Liver (tissue), 9 donors: ENCODE results near the gene TBL1XR1. TPM values are rescaled to one million over a fixed set of nuclear protein-coding genes. Genes with fewer than 3 reads are reported as not detected.
A peak's percentile ranks its signal among the peaks of the same experiment; 100 is the strongest.

ENCODE experiments used
- DNase-seq: peaks from one replicate; pipeline ENCODE4 v3.0.0-alpha.2; 2017; ENCODE audit warnings: low spot score
- H3K27ac ChIP-seq, 2 donors: one replicate each; pipeline ENCODE4 v1.7.0; 2013; ENCODE audit warnings: inconsistent platforms in 2 of 2, low read length in 2 of 2, control low read depth in 1 of 2, low read depth in 1 of 2, mild to moderate bottlenecking in 1 of 2
- H3K27me3 ChIP-seq, 4 donors: one replicate each; pipeline versions ENCODE4 v1.6.1 to v1.7.0; 2013; ENCODE audit warnings: low read length in 3 of 4, inconsistent platforms in 1 of 4, mild to moderate bottlenecking in 1 of 4, moderate library complexity in 1 of 4; ENCODE audit not compliant: control insufficient read depth in 4 of 4, insufficient read depth in 4 of 4
- H3K36me3 ChIP-seq, 4 donors: one replicate each; pipeline versions ENCODE4 v1.6.1 to v1.7.0; 2013; ENCODE audit warnings: low read length in 3 of 4, mild to moderate bottlenecking in 3 of 4, low read depth in 1 of 4, moderate library complexity in 1 of 4; ENCODE audit not compliant: control insufficient read depth in 4 of 4, insufficient read depth in 3 of 4
- H3K4me1 ChIP-seq, 4 donors: one replicate each; pipeline versions ENCODE4 v1.6.1 to v1.7.0; 2013; ENCODE audit warnings: low read length in 3 of 4, mild to moderate bottlenecking in 3 of 4, moderate library complexity in 1 of 4; ENCODE audit not compliant: control insufficient read depth in 4 of 4, insufficient read depth in 4 of 4
- H3K4me3 ChIP-seq, 3 donors: one replicate each; pipeline versions ENCODE4 v1.6.1 to v1.7.0; 2013; ENCODE audit warnings: low read length in 3 of 3, control low read depth in 1 of 3, low read depth in 1 of 3, mild to moderate bottlenecking in 1 of 3
- H3K9ac ChIP-seq, 2 donors: one replicate each; pipeline ENCODE4 v1.7.0; 2013; ENCODE audit warnings: low read length in 2 of 2, mild to moderate bottlenecking in 2 of 2, moderate library complexity in 2 of 2, control low read depth in 1 of 2, low read depth in 1 of 2
- H3K9me3 ChIP-seq, 4 donors: one replicate each; pipeline versions ENCODE4 v1.6.1 to v1.7.0; 2013; ENCODE audit warnings: low read length in 3 of 4; ENCODE audit not compliant: control insufficient read depth in 4 of 4
- FOXA1 ChIP-seq: IDR thresholded peaks from 2 replicates; pipeline ENCODE4 v1.6.1; 2016; ENCODE audit warnings: antibody characterized with exemption
- GABPA ChIP-seq, 2 donors: IDR thresholded peaks in 1 of 2; conservative IDR thresholded peaks in 1 of 2; 2 replicates each; pipeline ENCODE4 v1.6.1; 2016; ENCODE audit warnings: antibody characterized with exemption in 2 of 2, mild to moderate bottlenecking in 1 of 2, moderate library complexity in 1 of 2
- JUND ChIP-seq, 2 donors: IDR thresholded peaks; 2 replicates each; pipeline ENCODE4 v1.6.1; 2016; ENCODE audit warnings: antibody characterized with exemption in 2 of 2
- NR2F2 ChIP-seq: IDR thresholded peaks from 2 replicates; pipeline ENCODE4 v1.6.1; 2016; ENCODE audit warnings: antibody characterized with exemption
- SP1 ChIP-seq: IDR thresholded peaks from 2 replicates; pipeline ENCODE4 v1.6.1; 2018; ENCODE audit warnings: antibody characterized with exemption, mild to moderate bottlenecking
- WGBS: extraction: QIAGEN DNeasy Blood & Tissue Kit; methylation state at CpG from one replicate; pipeline ENCODE4 v1.1.7; 2013; 5-methylcytosine and 5-hydroxymethylcytosine counted together
- polyA plus RNA-seq, 2 donors: library from polyadenylated mRNA; stranded (reverse) in 1 of 2; unstranded in 1 of 2; fragments of 200-250 nt in 1 of 2; fragments of >200 nt in 1 of 2; fragmentation: Nextera tagmentation in 1 of 2; extraction: Ambion mirVana in 1 of 2; gene quantifications; one replicate each; pipeline versions ENCODE4 v1.2.1 to v1.2.3, GENCODE V29; 2013 to 2015
- total RNA-seq, 2 donors: library from RNA; depleted of rRNA; stranded (reverse); fragments of >200 nt; gene quantifications; one replicate each; pipeline ENCODE4 v1.2.3, GENCODE V29; 2014
- TF ChIP-seq, protein P1 (sequence below): IDR thresholded peaks from 2 replicates; pipeline ENCODE4 v1.6.1; 2016; ENCODE audit warnings: antibody characterized with exemption
- TF ChIP-seq, protein P2 (sequence below): IDR thresholded peaks from 2 replicates; pipeline ENCODE4 v1.6.1; 2016; ENCODE audit warnings: antibody characterized with exemption, mild to moderate bottlenecking
- donor health status: healthy.
- donor health status: healthy.
- donor health status: healthy.
- donor health status: healthy.
- donor health status: healthy.

Gene TBL1XR1
- total and polyA plus RNA-seq, 4 donors: 10.3 to 65.9 (median 33.2) TPM

DNA sequence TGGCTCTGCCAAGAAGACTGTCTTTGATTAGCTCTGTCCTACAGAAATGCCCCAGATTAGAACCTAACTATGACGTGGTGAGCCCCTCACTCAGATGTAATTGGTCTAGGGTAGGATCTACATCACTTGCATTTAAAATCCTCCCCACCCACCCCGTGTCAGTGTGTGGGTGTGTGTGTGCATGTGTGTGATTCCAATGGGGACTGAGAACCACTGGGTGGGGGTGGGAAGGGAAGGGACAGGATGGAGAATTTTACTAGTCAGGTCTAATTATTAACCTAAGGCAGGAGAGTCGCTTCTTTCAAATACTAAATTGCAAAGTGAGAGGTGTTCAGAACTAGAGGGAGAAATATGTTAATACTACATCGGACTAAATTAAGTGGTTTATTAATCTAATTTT lies 91.7 kb downstream of the TBL1XR1 start:
- Histone ChIP-seq H3K4me1 (peaks cover 5 to 26% (median 10%) of the 10 kb centered on the region in 4 donors), H3K9me3 (no peaks in the 10 kb centered on the region), H3K4me3 (no peak overlapping the region), H3K36me3 (no peaks in the 10 kb centered on the region), H3K27me3 (no peaks in the 10 kb centered on the region), H3K9ac (no peak overlapping the region), H3K27ac (no peak overlapping the region)
- 46% methylated on average over 4 of the region's 4 CpGs for WGBS
- no peak for DNase-seq
- TF ChIP-seq, protein P1, sequence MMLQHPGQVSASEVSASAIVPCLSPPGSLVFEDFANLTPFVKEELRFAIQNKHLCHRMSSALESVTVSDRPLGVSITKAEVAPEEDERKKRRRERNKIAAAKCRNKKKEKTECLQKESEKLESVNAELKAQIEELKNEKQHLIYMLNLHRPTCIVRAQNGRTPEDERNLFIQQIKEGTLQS: no peak
- TF ChIP-seq, protein P2, sequence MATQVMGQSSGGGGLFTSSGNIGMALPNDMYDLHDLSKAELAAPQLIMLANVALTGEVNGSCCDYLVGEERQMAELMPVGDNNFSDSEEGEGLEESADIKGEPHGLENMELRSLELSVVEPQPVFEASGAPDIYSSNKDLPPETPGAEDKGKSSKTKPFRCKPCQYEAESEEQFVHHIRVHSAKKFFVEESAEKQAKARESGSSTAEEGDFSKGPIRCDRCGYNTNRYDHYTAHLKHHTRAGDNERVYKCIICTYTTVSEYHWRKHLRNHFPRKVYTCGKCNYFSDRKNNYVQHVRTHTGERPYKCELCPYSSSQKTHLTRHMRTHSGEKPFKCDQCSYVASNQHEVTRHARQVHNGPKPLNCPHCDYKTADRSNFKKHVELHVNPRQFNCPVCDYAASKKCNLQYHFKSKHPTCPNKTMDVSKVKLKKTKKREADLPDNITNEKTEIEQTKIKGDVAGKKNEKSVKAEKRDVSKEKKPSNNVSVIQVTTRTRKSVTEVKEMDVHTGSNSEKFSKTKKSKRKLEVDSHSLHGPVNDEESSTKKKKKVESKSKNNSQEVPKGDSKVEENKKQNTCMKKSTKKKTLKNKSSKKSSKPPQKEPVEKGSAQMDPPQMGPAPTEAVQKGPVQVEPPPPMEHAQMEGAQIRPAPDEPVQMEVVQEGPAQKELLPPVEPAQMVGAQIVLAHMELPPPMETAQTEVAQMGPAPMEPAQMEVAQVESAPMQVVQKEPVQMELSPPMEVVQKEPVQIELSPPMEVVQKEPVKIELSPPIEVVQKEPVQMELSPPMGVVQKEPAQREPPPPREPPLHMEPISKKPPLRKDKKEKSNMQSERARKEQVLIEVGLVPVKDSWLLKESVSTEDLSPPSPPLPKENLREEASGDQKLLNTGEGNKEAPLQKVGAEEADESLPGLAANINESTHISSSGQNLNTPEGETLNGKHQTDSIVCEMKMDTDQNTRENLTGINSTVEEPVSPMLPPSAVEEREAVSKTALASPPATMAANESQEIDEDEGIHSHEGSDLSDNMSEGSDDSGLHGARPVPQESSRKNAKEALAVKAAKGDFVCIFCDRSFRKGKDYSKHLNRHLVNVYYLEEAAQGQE: no peak

DNA sequence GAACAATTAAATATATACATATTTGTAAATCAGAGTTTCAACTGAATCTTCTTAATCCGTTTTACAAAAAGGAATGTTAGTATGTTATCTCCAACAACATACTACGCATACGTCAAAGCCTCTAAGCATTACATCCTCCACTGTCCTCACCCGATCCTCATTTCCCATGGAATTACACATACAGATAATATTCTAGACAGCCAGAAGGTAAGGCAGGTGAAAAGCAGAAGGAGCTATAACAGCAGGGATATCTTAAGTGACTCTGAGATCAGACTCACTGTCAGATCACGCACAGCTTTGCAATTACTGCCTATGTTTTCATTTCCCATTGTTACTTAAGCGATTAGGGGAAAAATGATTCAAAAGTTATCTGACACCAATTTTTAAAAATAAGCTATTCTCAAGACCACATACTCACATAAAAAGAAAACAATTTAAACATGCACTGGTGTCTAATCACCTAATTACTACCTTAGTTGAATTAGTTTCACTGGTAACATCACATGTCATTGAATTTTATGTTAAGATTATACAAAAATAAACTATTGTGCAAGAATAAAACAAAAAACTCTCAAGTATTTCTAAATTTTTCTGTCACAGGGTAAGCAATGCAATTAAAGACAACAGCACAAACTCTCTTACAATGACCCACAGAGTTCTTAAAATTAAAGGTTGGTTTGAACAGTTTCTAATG lies 92.8 kb downstream of the TBL1XR1 start:
- H3K9me3 ChIP-seq: no peaks in the 10 kb centered on the region
- no peaks in the 10 kb centered on the region for H3K27me3 ChIP-seq
- TF ChIP-seq GABPA (IDR thresholded peaks at IDR 0.05 in 1 of 2, conservative IDR thresholded peaks at IDR 0.05 in 1 of 2) (no peak), JUND (IDR thresholded peaks at IDR 0.05) (no peak)
- no peak overlapping the region for H3K9ac ChIP-seq
- 89% methylated on average over 6 of the region's 6 CpGs for WGBS
- DNase-seq: no peak
- no peak overlapping the region for H3K27ac ChIP-seq
- no peaks in the 10 kb centered on the region for H3K36me3 ChIP-seq
- no peak overlapping the region for H3K4me3 ChIP-seq
- H3K4me1 ChIP-seq: peaks cover 5 to 26% (median 10%) of the 10 kb centered on the region in 4 donors

DNA sequence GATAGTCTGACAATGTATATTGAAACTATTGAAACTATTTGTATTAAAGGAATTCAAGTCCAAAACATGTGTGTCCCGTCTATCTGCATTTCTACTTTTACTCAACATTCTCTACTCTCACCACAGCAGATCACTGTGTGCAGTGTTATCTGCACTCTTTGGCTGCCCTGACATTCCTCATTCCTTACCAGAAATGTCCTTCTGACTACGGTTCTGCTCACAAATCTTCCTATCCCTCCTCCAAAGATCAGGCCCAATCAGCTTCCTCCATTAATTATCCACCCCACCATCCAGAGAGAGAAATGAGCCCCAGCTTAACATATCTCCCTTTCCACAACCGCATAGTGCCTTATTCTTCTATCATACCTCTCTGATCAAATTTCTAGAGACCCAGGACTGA lies 94.7 kb downstream of the TBL1XR1 start:
- Histone ChIP-seq H3K36me3 (no peaks in the 10 kb centered on the region), H3K4me1 (peaks cover 0 to 17% (median 9%) of the 10 kb centered on the region in 4 donors), H3K9ac (no peak overlapping the region), H3K27ac (no peak overlapping the region), H3K4me3 (no peak overlapping the region), H3K27me3 (no peaks in the 10 kb centered on the region), H3K9me3 (no peaks in the 10 kb centered on the region)
- no peak for DNase-seq
- TF ChIP-seq NR2F2 (peak; percentile 18), SP1 (no peak)
- 72% methylated on average over 3 of the region's 3 CpGs for whole genome bisulfite sequencing

DNA sequence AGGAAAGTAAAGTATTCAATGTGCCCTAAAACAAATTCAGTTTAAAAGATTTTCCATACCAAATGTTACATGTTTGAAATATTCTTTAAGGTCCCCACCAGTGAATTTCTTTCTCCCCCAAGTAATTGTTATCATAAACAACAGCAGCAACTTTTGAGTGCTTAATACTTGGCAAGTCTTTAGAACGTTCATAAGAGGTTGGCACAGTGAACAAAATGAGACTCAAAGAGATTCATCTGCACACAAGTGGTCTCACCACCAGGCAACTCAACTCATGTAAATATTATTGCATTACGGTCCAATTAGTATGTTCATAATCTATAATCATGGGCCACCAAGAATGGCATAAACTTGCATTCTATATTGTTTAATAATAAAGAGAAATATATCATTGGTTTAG lies 98.7 kb downstream of the TBL1XR1 start:
- no peak overlapping the region for H3K9ac ChIP-seq
- WGBS: 71% methylated on average over 2 of the region's 2 CpGs
- no peaks in the 10 kb centered on the region for H3K36me3 ChIP-seq

More for the DNA sequence above, 98.7 kb downstream of the TBL1XR1 start:
- peaks cover 0 to 4% (median 0%) of the 10 kb centered on the region in 4 donors for H3K9me3 ChIP-seq
- H3K27ac ChIP-seq: no peak overlapping the region
- no peak overlapping the region for H3K4me3 ChIP-seq
- DNase-seq: no peak
- TF ChIP-seq FOXA1: no peak
- no peaks in the 10 kb centered on the region for H3K27me3 ChIP-seq
- H3K4me1 ChIP-seq: no peaks in the 10 kb centered on the region
